Epithelial cell of proximal tubule (primary cell): ENCODE measurements around the gene THAP6. TPM values are rescaled to one million over a fixed set of nuclear protein-coding genes. Genes with fewer than 3 reads are reported as not detected.

Experiments used
- DNase-seq: peaks from one replicate; pipeline ENCODE4 v3.0.0-alpha.2; 2011; ENCODE audit warnings: low read depth
- H3K4me3 ChIP-seq: 2 replicates; pipeline ENCODE4 v1.5.1; 2011; ENCODE audit warnings: low read depth, mild to moderate bottlenecking, low read length
- total RNA-seq: library from RNA; depleted of rRNA; stranded (reverse); fragments of >200 nt; gene quantifications from 2 replicates; pipeline ENCODE4 v1.2.3, GENCODE V29; 2015
- TF ChIP-seq, protein P1 (sequence below): conservative IDR thresholded peaks from 2 replicates; pipeline ENCODE4 v1.5.1; 2012; ENCODE audit warnings: low read depth, mild to moderate bottlenecking, low read length

Gene THAP6, protein sequence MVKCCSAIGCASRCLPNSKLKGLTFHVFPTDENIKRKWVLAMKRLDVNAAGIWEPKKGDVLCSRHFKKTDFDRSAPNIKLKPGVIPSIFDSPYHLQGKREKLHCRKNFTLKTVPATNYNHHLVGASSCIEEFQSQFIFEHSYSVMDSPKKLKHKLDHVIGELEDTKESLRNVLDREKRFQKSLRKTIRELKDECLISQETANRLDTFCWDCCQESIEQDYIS
- total RNA-seq = 7.0 and 8.4 TPM in 2 replicates

DNA sequence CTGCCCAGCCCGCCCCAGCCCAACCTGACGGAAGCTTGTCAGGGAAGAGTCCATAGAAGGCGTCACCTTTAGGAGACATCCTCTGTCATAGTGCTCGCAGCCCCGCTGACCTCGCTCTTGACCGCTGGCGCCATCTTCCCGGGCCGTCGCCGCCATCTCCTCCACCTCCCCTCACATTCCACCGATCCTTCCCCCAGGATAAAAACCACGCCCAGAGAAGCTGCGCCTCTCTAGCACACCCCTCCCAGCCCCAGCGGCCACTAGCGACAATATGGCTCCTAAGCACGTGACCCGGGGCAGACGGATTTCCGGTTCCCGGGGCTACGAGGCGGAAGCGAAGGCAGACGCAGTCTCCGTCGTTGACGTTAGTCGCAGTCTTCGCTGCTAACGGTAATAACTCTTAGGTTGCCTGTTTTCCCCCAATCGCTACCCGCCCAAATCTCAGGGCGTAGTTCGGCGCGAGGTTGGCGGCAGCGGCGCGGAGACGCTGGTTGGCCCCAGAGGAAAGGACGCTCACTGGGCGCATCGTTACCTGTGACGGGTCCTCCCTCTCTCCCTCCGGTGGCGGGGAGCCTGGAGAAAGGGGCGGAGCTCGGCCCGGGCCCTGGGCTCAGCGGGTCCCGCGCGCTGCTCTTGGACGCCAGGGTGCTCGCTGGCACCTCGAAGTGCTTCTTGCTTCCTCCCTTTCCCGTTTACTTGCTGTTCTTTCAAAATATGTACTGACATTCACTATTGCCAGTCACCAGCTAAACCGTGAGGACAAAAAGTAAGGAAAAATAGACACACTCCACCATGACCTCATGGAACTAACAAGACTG lies at the start of gene THAP6, which contains the start of gene RCHY1:
Gene THAP6, plus strand, starts transcription at position 343 of the 818 bp plus-strand sequence. CDS start 980 bp downstream, outside the sequence.
Gene RCHY1, minus strand, starts transcription at position 273 of the 818 bp plus-strand sequence. Its CDS starts 117 bp downstream, at position 156.
- H3K4me3 ChIP-seq = peak within 1 kb of the TSS; percentile 71
- TF ChIP-seq, protein P1, sequence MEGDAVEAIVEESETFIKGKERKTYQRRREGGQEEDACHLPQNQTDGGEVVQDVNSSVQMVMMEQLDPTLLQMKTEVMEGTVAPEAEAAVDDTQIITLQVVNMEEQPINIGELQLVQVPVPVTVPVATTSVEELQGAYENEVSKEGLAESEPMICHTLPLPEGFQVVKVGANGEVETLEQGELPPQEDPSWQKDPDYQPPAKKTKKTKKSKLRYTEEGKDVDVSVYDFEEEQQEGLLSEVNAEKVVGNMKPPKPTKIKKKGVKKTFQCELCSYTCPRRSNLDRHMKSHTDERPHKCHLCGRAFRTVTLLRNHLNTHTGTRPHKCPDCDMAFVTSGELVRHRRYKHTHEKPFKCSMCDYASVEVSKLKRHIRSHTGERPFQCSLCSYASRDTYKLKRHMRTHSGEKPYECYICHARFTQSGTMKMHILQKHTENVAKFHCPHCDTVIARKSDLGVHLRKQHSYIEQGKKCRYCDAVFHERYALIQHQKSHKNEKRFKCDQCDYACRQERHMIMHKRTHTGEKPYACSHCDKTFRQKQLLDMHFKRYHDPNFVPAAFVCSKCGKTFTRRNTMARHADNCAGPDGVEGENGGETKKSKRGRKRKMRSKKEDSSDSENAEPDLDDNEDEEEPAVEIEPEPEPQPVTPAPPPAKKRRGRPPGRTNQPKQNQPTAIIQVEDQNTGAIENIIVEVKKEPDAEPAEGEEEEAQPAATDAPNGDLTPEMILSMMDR = peak; percentile 6
- DNase-seq = peak; percentile 71

DNA sequence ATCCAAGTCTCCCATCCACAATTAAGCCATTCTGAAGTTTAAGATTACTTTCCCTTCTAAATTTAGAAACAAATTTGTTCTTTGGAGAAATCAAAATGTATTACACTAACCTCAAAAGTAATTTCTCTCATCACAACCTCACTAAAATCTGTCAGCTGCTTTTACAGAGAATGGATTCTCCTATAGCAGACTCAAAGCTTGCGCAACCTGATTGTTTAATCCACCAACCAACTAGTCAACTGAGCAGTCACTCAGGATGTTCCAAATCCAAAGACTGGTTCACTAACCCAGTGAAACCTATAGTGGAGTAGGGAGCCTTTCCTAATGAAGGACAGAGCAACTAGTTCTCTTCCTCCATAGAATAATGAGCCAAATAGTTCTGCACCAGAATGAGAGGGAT lies 44.4 kb upstream of the THAP6 start:
- TF ChIP-seq, protein P1 = no peak
- DNase-seq = no peak
- H3K4me3 ChIP-seq = no peak overlapping the region

DNA sequence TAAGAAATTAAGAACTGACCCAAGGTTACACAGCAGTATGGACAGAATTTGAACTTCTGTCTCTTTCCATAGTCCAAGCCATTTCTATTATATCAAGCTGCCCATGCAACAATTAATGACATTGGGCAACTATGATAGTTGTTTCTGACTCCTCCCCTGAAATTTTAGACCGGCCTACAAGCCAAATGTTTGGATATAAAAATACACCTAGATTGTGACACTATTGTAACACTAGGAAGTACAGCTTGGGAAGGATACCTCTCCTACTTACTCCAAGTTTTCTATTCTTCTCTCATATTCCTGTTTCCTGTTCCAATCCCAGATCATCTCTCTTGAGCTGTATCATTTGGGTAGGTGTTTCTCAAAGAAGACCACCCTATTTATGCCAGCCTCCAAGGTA lies 43.5 kb upstream of the THAP6 start:
- DNase-seq = no peak
- H3K4me3 ChIP-seq = no peak overlapping the region
- TF ChIP-seq, protein P1 = no peak

DNA sequence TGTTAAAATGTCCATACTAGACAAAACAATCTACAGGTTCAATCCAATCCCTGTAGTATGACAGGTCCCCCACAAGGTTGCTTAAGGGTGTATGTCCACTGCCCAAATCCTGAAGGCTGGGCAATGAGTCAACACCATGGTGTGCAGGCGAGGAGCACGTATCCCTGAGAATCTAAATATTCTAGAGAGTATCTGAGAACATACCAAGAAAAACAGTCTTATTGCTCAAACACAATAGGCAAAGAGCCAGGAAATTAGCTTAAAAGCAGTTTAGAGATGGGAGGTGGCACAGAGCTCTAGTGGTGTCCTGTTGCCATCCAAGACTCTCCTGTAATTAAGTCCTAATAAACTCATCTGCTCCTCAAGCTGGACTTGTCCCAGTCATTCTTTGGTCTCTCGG lies 37.1 kb upstream of the THAP6 start:
- H3K4me3 ChIP-seq = no peak overlapping the region
- no peak for DNase-seq
- TF ChIP-seq, protein P1 = no peak

DNA sequence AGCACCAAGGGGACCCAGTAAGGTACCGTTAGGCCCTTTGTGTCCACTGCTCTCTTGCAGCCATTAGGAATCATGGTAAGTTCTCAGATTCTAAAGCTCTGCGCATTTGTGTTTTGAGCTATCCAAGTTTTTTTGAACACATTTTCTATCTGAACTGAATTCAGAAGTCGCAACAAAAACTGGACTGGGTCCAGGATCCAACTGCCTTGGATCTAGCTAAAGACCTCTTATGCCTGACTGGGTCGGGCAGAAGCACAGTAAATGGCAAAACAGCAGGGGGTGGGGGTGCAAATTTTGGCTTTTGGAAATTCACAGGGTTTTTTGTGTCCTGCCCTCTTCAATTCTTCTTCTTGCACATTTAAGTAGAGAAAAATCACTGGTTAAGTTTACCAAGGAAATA lies 30.1 kb upstream of the THAP6 start:
- TF ChIP-seq, protein P1 = no peak
- no peak overlapping the region for H3K4me3 ChIP-seq
- no peak for DNase-seq

DNA sequence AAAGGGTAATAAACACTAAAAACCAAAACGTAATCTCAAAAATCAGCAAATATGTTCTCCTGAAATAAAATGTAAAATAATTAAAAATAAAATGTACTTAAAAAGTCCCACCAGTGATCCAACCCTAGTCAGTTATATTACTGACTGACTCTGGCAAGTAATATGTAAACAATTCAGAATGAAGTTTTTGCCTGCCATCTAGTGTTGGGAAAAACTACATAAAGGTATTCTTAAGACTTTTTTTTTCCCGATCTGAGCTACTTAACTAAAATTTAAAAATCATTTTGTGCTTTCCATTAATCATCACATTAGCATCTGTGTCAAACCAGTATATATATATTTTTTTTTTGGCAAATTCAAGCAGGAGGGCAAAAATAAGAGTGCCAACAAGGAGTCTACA lies 24.1 kb upstream of the THAP6 start:
- no peak for DNase-seq
- TF ChIP-seq, protein P1 = peak; percentile 37
- H3K4me3 ChIP-seq = no peak overlapping the region

DNA sequence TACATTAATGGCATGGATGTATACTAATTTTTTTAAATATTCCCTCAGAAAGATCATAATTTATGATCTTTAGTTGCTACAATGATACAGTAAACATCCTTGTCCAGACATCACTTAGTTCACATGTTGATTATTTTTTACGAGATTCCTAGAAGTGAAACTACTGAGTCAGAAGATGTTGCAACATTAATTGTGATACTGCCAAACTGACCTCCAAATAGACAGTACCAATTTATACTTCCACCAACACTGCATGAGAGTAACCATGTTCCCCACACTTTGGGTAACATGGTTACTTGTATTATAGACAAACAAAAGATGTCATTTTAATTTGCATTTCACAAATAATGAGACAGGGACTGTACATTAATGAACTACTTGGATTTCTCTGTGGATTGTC lies 19.7 kb upstream of the THAP6 start:
- H3K4me3 ChIP-seq = no peak overlapping the region
- TF ChIP-seq, protein P1 = no peak
- DNase-seq = no peak
